GM18505 (cell line): ENCODE measurements around the gene PSMC2.

Experiments used
- ATAC-seq: cut with Tn5 transposase; IDR thresholded peaks from one replicate; pipeline ENCODE4 v1.9.1; 2021; ENCODE audit not compliant: unreplicated experiment
- POLR2A ChIP-seq: IDR thresholded peaks from 4 replicates; pipeline ENCODE4 v1.6.1; 2011; ENCODE audit warnings: borderline replicate concordance; ENCODE audit not compliant: insufficient read depth, insufficient read length; ENCODE audit errors: extremely low read depth

The PSMC2 gene

DNA sequence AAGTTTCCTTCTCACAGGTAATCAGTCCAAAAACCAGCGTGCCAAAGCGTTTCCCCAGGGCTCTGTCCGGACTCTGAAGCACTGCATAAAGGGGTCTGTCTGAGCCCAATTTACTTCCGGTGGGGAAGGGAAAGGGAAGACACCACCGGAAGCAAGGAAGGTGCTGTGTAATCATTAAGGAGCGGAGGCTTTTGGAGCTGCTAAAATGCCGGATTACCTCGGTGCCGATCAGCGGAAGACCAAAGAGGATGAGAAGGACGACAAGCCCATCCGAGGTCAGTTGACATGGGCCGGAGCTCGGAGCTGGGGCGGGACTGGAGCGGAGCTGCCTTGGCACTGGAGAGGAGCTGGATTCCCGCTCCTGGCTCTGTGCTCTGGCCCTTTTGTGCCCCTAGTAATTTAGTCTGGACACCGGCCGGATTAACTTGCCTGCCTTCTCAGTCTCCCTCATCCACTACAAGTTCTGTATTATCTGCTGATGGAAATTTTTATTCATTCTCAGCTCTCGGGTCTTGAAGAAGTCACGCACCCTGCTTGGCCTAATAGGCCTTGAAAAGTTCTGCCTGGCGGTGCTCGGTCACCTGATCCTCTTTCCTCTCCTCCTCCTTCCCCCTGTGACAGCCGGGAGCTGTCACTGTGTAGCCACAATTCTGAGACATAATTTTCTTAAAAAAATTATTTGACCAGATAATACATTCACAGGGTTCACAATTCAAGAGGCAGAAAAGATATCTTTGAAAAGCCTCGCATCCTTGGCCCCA lies at the start of gene PSMC2:
TSS of gene PSMC2 (plus strand) at position 137 of the 761 bp plus-strand sequence. CDS start at position 206, 69 bp downstream.
- ATAC-seq: peak; percentile 68
- TF ChIP-seq POLR2A: peak; percentile 68

DNA sequence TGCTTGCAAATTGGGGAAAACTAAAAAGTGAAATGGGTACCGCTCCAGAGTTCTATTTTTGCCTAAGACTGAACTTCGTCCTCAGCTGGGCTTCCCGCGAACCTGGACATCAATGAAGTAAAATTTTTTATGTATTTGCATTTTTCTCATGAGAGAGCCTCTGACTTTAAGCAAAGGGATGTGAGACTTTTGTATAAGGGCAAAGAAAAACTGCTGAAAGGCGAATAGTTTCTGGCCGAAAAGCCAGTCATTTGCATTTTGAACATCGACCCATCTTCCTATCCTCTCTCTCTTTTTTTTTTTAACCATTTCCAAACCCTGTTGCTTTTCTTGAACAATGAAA lies 49.6 kb upstream of the PSMC2 start:
- no peak for TF ChIP-seq POLR2A
- no peak for ATAC-seq

DNA sequence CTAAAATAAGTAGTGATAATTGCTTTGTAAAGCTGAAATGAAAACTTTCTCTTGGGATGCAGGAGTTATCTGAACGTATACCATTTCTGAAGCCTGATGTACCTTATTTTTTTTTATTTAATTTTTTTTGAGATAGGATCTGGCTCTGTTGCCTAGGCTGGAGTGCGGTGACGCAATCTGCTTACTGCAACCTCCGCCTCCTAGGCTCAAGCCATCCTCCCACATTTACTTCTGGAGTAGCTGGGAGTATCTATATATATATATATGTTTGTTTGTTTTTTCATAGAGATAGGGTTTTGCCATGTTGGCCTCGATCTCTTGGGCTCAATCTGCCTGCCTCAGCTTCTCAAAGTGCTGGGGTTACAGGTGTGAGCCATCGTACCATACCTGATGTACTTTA lies 47.8 kb upstream of the PSMC2 start:
- no peak for TF ChIP-seq POLR2A
- no peak for ATAC-seq

GRCh38 chr7:103301441-103301840 lies 46.0 kb upstream of the PSMC2 start:
- no peak for TF ChIP-seq POLR2A

GRCh38 chr7:103307503-103308231 lies 39.8 kb upstream of the PSMC2 start:
- no peak for TF ChIP-seq POLR2A
- no peak for ATAC-seq

More at GRCh38 chr7:103301441-103301840, 46.0 kb upstream of the PSMC2 start:
- no peak for ATAC-seq

DNA sequence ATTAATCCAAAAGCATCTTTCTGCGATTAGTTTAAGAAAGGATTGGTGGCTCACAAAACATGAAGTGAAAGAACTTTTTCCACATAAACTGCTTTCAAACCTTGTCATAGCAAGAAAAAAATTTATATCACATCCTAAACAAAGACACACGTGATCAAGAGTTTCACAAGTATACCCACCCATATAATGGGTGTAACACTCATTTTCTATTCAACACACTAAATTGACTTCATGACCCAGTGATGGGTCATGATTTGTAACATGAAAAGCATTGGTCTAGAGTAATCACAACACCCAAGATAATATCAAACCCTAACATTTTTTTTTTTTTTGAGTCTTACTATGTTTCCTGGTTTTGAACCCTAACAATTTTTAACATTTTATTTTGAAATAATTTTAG lies 32.6 kb upstream of the PSMC2 start:
- ATAC-seq: no peak
- no peak for TF ChIP-seq POLR2A

- no peak for ATAC-seq
- no peak for TF ChIP-seq POLR2A
These were observed 31.0 kb upstream of the PSMC2 start for GRCh38 chr7:103316380-103316941.

GRCh38 chr7:103317009-103317408 lies 30.4 kb upstream of the PSMC2 start:
- ATAC-seq: no peak
- no peak for TF ChIP-seq POLR2A

DNA sequence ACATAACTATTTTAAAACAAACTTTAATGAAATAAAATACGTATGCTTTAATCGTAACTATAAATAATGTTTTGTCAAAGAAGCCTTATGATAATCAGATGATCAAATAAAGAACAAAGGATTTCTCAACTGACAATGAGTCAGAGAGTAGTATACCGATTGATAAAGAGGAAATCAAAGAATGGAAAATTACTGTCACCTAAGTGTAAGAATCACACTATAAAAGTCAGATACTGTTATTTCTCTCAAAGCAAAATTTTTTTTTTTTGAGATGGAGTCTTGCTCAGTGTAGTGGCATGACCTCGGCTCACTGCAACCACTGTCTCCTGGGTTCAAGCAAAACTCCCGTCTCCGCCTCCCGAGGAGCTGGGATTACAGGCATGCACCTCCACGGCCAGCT lies 21.7 kb upstream of the PSMC2 start:
- TF ChIP-seq POLR2A: no peak
- no peak for ATAC-seq

DNA sequence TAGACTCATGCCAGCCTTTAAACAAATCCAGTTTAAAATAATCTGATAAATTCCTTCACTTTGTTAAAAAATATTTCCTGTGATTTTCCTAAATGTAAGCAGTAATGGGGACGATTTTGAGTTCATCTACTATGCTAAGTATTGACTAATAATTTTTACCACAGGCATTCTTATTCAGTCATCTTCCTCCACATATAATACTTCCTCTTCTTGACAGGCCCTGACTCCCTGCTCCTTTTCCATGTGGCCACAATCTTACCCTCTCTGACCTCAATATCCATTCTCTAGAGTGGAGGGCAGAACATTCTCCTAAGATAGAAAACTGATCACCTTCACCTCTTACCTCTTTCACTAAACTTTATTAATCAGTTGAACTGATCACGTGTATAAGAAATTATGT lies 10.7 kb upstream of the PSMC2 start:
- ATAC-seq: no peak
- no peak for TF ChIP-seq POLR2A

GRCh38 chr7:103338864-103339263 lies 8.6 kb upstream of the PSMC2 start:
- TF ChIP-seq POLR2A: no peak
- ATAC-seq: no peak

GRCh38 chr7:103341466-103341865 lies 6.0 kb upstream of the PSMC2 start:
- no peak for ATAC-seq

GRCh38 chr7:103343332-103343731 lies 4.1 kb upstream of the PSMC2 start:
- TF ChIP-seq POLR2A: no peak
- ATAC-seq: no peak

More at GRCh38 chr7:103341466-103341865, 6.0 kb upstream of the PSMC2 start:
- no peak for TF ChIP-seq POLR2A
